ENCODE measurements around the gene CDH4.

- TF ChIP-seq CTCF (IDR thresholded peaks at IDR 0.05) (no peak), POLR2A (IDR thresholded peaks at IDR 0.05) (no peak), EP300 (IDR thresholded peaks at IDR 0.05) (no peak)
Measured at GRCh38 chr20:61949363-61949713, 697.3 kb downstream of the CDH4 start.

Data from sigmoid colon (tissue), 4 donors.